Measurements from ENCODE around the gene ANKS1B. TPM values are rescaled to one million over a fixed set of nuclear protein-coding genes. Genes with fewer than 3 reads are reported as not detected.

The ANKS1B gene
- total RNA-seq, 4 donors from 2014 or later: 16.6 to 62.6 (median 40.2) TPM

GRCh38 chr12:99367181-99367580 is 617.6 kb downstream of the ANKS1B start:
- no peaks in the 10 kb centered on the region for H3K36me3 ChIP-seq
- no peaks in the 10 kb centered on the region for H3K4me1 ChIP-seq

GRCh38 chr12:99352269-99352668 is 632.5 kb downstream of the ANKS1B start:
- Histone ChIP-seq H3K4me3 (no peak overlapping the region), H3K27ac (no peak overlapping the region), H3K9me3 (no peaks in the 10 kb centered on the region), H3K4me1 (no peaks in the 10 kb centered on the region), H3K27me3 (no peaks in the 10 kb centered on the region), H3K36me3 (no peaks in the 10 kb centered on the region)
- intact Hi-C loops (cut with DNase I; ENCODE audit: low total_unique reads): no loop called here
- no peak for TF ChIP-seq POLR2A (IDR thresholded peaks at IDR 0.05)
- no peak for DNase-seq

More at GRCh38 chr12:99367181-99367580, 617.6 kb downstream of the ANKS1B start:
- TF ChIP-seq CTCF (IDR thresholded peaks at IDR 0.05): no peak
- no peak for TF ChIP-seq POLR2A (IDR thresholded peaks at IDR 0.05)
- intact Hi-C loops (cut with DNase I; ENCODE audit: low total_unique reads): no loop called here
- no peaks in the 10 kb centered on the region for H3K27me3 ChIP-seq
- no peak overlapping the region for H3K4me3 ChIP-seq
- no peaks in the 10 kb centered on the region for H3K9me3 ChIP-seq
- H3K27ac ChIP-seq: no peak overlapping the region
- DNase-seq: no peak

- no peaks in the 10 kb centered on the region for H3K9me3 ChIP-seq
- no peaks in the 10 kb centered on the region for H3K36me3 ChIP-seq
- H3K4me1 ChIP-seq: no peaks in the 10 kb centered on the region
- no peak overlapping the region for H3K27ac ChIP-seq
- intact Hi-C loops (cut with DNase I; ENCODE audit: low total_unique reads): no loop called here
- TF ChIP-seq CTCF (IDR thresholded peaks at IDR 0.05): no peak
- no peak for TF ChIP-seq POLR2A (IDR thresholded peaks at IDR 0.05)
- no peaks in the 10 kb centered on the region for H3K27me3 ChIP-seq
- no peak overlapping the region for H3K4me3 ChIP-seq
- no peak for DNase-seq
These were observed 640.8 kb downstream of the ANKS1B start for GRCh38 chr12:99343960-99344359.

- Histone ChIP-seq H3K27me3 (no peaks in the 10 kb centered on the region), H3K4me1 (no peaks in the 10 kb centered on the region), H3K36me3 (no peaks in the 10 kb centered on the region), H3K4me3 (no peak overlapping the region), H3K27ac (no peak overlapping the region), H3K9me3 (no peaks in the 10 kb centered on the region)
- no peak for TF ChIP-seq CTCF (IDR thresholded peaks at IDR 0.05)
- no peak for TF ChIP-seq POLR2A (IDR thresholded peaks at IDR 0.05)
- DNase-seq: no peak
- intact Hi-C loops (cut with DNase I; ENCODE audit: low total_unique reads): no loop called here
These were observed 645.1 kb downstream of the ANKS1B start for GRCh38 chr12:99339663-99340062.

GRCh38 chr12:99334285-99335056 is 650.3 kb downstream of the ANKS1B start:
- TF ChIP-seq POLR2A (IDR thresholded peaks at IDR 0.05): no peak
- TF ChIP-seq CTCF (IDR thresholded peaks at IDR 0.05): no peak
- Histone ChIP-seq H3K4me1 (no peaks in the 10 kb centered on the region), H3K27ac (no peak overlapping the region), H3K27me3 (no peaks in the 10 kb centered on the region), H3K4me3 (no peak overlapping the region), H3K36me3 (no peaks in the 10 kb centered on the region), H3K9me3 (no peaks in the 10 kb centered on the region)
- no peak for DNase-seq
- intact Hi-C loops (cut with DNase I; ENCODE audit: low total_unique reads): no loop called here
